GM12878 (cell line): ENCODE data around the gene GARNL3.

Experiments
- MEF2A ChIP-seq: IDR thresholded peaks from 2 replicates; pipeline ENCODE4 v1.6.1; 2011; ENCODE audit warnings: low read depth, mild to moderate bottlenecking, low read length, moderate library complexity; ENCODE audit not compliant: insufficient read depth
- TF ChIP-seq, protein P1 (sequence below): IDR thresholded peaks from 2 replicates; pipeline ENCODE4 v1.6.1; 2012; ENCODE audit warnings: low read depth, low read length, improper control_type of control experiment
- TF ChIP-seq, protein P2 (sequence below), 3 experiments: IDR thresholded peaks in 2 of 3; conservative IDR thresholded peaks in 1 of 3; 2 replicates each; pipeline ENCODE4 v1.5.1; 2011; ENCODE audit warnings: low read depth in 3 of 3, low read length in 3 of 3, mild to moderate bottlenecking in 3 of 3, control low read depth in 2 of 3, moderate library complexity in 2 of 3, inconsistent platforms in 1 of 3, mixed read lengths in 1 of 3; ENCODE audit not compliant: control insufficient read depth in 2 of 3, insufficient read depth in 1 of 3; ENCODE audit errors: extremely low read depth in 1 of 3

DNA sequence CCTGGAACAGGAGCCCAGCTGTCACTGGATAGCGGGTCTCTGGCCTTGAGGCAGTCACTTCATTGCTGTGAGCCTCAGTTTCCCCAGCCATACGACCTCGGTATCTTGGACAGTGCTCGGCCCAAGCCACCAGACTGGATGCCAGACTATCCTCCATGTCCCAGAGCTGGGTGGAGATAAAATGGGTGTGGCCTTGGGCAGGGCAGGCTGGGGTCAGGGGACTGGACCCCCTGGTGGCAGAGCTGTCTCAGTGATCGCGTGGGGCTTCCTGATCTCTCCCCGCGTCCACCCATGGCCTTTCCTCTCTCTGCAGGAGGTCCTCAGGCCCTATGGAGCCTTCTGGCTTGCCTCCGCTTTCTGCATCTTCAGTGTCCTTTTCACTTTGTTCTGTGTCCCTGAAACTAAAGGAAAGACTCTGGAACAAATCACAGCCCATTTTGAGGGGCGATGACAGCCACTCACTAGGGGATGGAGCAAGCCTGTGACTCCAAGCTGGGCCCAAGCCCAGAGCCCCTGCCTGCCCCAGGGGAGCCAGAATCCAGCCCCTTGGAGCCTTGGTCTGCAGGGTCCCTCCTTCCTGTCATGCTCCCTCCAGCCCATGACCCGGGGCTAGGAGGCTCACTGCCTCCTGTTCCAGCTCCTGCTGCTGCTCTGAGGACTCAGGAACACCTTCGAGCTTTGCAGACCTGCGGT lies 142.4 kb downstream of the GARNL3 start:
- TF ChIP-seq MEF2A = no peak
- TF ChIP-seq, protein P1, sequence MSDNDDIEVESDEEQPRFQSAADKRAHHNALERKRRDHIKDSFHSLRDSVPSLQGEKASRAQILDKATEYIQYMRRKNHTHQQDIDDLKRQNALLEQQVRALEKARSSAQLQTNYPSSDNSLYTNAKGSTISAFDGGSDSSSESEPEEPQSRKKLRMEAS = no peak
- TF ChIP-seq, protein P2, sequence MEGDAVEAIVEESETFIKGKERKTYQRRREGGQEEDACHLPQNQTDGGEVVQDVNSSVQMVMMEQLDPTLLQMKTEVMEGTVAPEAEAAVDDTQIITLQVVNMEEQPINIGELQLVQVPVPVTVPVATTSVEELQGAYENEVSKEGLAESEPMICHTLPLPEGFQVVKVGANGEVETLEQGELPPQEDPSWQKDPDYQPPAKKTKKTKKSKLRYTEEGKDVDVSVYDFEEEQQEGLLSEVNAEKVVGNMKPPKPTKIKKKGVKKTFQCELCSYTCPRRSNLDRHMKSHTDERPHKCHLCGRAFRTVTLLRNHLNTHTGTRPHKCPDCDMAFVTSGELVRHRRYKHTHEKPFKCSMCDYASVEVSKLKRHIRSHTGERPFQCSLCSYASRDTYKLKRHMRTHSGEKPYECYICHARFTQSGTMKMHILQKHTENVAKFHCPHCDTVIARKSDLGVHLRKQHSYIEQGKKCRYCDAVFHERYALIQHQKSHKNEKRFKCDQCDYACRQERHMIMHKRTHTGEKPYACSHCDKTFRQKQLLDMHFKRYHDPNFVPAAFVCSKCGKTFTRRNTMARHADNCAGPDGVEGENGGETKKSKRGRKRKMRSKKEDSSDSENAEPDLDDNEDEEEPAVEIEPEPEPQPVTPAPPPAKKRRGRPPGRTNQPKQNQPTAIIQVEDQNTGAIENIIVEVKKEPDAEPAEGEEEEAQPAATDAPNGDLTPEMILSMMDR (IDR thresholded peaks at IDR 0.05 in 2 of 3, conservative IDR thresholded peaks at IDR 0.05 in 1 of 3; ENCODE audit: control insufficient read depth in 2 of 3, extremely low read depth in 1 of 3, insufficient read depth in 1 of 3, low read depth in 3 of 3, low read length in 3 of 3) = no peak
